ENCODE data around the gene HDAC4. TPM values are rescaled to one million over a fixed set of nuclear protein-coding genes. Genes with fewer than 3 reads are reported as not detected.

The HDAC4 gene
- total and polyA plus RNA-seq, 2 experiments from 2014 or later, result 8.1 to 41.8 TPM

DNA sequence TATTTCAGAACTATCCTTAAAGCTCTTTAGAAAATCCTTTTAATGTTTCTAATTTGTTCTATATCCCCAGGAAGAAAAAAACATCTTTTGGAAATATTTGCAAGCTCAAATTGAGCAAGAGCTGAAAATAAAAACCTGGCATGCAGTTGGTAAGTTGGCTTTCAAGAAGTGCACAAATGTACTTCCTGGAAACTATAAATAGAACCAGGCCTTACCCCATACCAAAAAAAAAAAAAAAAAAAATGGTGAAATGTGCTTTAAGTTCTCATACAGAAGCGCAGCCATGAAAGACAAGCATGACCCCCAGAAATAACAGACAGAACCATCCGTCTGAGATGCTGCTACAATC is 178.5 kb downstream of the HDAC4 start:
- Mint-ChIP-seq H3K9me3 (no peaks in the 10 kb centered on the region), H3K4me1 (peaks cover 61% of the 10 kb centered on the region), H3K4me3 (no peak overlapping the region), H3K27me3 (ENCODE audit: insufficient read depth, low read depth, poor library complexity) (peaks cover 6% of the 10 kb centered on the region), H3K36me3 (ENCODE audit: low read depth) (no peaks in the 10 kb centered on the region; the same call in 2 of the 3 replicates), H3K27ac (no peak overlapping the region)
- Histone ChIP-seq H3K27ac (ENCODE audit: low read depth) (peak overlapping the region; percentile 34; the same call in 1 of the 2 replicates), H3K4me3 (no peak overlapping the region), H3K4me2 (no peak overlapping the region), H3K4me1 (ENCODE audit: insufficient read depth) (peaks cover 31% of the 10 kb centered on the region), H3K79me2 (replicated peaks; ENCODE audit: insufficient read depth) (peaks cover 92% of the 10 kb centered on the region), H3F3A (replicated peaks; ENCODE audit: low read depth) (no peaks in the 10 kb centered on the region), H3K9me2 (ENCODE audit: insufficient read depth) (no peaks in the 10 kb centered on the region), H2AFZ (no peak overlapping the region), H4K20me1 (replicated peaks; ENCODE audit: insufficient read depth) (peaks cover 33% of the 10 kb centered on the region), H3K36me3 (ENCODE audit: insufficient read depth) (no peaks in the 10 kb centered on the region), H3K27me3 (ENCODE audit: insufficient read depth) (no peaks in the 10 kb centered on the region)
- no peak for ATAC-seq
- TF ChIP-seq ZNF331 (CRISPR knock-in tag; IDR thresholded peaks at IDR 0.05; ENCODE audit: low read depth) (no peak), CREB1 (CRISPR knock-in tag; IDR thresholded peaks at IDR 0.05; ENCODE audit: low read depth) (no peak), JUNB (IDR thresholded peaks at IDR 0.05; ENCODE audit: unreplicated experiment) (no peak), EZH2 (IDR thresholded peaks at IDR 0.05; ENCODE audit: low read depth, unreplicated experiment) (no peak), STAT1 (IDR thresholded peaks at IDR 0.05; ENCODE audit: unreplicated experiment) (no peak), POLR2AphosphoS5 (IDR thresholded peaks at IDR 0.05; ENCODE audit: low read depth) (no peak), EZH2phosphoT487 (IDR thresholded peaks at IDR 0.05; ENCODE audit: unreplicated experiment) (no peak), ZNF114 (CRISPR knock-in tag; IDR thresholded peaks at IDR 0.05) (no peak), NANOG (IDR thresholded peaks at IDR 0.05; ENCODE audit: borderline replicate concordance) (no peak)
- TF ChIP-seq, protein P1, sequence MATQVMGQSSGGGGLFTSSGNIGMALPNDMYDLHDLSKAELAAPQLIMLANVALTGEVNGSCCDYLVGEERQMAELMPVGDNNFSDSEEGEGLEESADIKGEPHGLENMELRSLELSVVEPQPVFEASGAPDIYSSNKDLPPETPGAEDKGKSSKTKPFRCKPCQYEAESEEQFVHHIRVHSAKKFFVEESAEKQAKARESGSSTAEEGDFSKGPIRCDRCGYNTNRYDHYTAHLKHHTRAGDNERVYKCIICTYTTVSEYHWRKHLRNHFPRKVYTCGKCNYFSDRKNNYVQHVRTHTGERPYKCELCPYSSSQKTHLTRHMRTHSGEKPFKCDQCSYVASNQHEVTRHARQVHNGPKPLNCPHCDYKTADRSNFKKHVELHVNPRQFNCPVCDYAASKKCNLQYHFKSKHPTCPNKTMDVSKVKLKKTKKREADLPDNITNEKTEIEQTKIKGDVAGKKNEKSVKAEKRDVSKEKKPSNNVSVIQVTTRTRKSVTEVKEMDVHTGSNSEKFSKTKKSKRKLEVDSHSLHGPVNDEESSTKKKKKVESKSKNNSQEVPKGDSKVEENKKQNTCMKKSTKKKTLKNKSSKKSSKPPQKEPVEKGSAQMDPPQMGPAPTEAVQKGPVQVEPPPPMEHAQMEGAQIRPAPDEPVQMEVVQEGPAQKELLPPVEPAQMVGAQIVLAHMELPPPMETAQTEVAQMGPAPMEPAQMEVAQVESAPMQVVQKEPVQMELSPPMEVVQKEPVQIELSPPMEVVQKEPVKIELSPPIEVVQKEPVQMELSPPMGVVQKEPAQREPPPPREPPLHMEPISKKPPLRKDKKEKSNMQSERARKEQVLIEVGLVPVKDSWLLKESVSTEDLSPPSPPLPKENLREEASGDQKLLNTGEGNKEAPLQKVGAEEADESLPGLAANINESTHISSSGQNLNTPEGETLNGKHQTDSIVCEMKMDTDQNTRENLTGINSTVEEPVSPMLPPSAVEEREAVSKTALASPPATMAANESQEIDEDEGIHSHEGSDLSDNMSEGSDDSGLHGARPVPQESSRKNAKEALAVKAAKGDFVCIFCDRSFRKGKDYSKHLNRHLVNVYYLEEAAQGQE (IDR thresholded peaks at IDR 0.05; ENCODE audit: unreplicated experiment), result no peak
- TF ChIP-seq, protein P2, sequence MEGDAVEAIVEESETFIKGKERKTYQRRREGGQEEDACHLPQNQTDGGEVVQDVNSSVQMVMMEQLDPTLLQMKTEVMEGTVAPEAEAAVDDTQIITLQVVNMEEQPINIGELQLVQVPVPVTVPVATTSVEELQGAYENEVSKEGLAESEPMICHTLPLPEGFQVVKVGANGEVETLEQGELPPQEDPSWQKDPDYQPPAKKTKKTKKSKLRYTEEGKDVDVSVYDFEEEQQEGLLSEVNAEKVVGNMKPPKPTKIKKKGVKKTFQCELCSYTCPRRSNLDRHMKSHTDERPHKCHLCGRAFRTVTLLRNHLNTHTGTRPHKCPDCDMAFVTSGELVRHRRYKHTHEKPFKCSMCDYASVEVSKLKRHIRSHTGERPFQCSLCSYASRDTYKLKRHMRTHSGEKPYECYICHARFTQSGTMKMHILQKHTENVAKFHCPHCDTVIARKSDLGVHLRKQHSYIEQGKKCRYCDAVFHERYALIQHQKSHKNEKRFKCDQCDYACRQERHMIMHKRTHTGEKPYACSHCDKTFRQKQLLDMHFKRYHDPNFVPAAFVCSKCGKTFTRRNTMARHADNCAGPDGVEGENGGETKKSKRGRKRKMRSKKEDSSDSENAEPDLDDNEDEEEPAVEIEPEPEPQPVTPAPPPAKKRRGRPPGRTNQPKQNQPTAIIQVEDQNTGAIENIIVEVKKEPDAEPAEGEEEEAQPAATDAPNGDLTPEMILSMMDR (conservative IDR thresholded peaks at IDR 0.05; ENCODE audit: low read depth in 2 of 2), result no peak
- TF ChIP-seq, protein P3, sequence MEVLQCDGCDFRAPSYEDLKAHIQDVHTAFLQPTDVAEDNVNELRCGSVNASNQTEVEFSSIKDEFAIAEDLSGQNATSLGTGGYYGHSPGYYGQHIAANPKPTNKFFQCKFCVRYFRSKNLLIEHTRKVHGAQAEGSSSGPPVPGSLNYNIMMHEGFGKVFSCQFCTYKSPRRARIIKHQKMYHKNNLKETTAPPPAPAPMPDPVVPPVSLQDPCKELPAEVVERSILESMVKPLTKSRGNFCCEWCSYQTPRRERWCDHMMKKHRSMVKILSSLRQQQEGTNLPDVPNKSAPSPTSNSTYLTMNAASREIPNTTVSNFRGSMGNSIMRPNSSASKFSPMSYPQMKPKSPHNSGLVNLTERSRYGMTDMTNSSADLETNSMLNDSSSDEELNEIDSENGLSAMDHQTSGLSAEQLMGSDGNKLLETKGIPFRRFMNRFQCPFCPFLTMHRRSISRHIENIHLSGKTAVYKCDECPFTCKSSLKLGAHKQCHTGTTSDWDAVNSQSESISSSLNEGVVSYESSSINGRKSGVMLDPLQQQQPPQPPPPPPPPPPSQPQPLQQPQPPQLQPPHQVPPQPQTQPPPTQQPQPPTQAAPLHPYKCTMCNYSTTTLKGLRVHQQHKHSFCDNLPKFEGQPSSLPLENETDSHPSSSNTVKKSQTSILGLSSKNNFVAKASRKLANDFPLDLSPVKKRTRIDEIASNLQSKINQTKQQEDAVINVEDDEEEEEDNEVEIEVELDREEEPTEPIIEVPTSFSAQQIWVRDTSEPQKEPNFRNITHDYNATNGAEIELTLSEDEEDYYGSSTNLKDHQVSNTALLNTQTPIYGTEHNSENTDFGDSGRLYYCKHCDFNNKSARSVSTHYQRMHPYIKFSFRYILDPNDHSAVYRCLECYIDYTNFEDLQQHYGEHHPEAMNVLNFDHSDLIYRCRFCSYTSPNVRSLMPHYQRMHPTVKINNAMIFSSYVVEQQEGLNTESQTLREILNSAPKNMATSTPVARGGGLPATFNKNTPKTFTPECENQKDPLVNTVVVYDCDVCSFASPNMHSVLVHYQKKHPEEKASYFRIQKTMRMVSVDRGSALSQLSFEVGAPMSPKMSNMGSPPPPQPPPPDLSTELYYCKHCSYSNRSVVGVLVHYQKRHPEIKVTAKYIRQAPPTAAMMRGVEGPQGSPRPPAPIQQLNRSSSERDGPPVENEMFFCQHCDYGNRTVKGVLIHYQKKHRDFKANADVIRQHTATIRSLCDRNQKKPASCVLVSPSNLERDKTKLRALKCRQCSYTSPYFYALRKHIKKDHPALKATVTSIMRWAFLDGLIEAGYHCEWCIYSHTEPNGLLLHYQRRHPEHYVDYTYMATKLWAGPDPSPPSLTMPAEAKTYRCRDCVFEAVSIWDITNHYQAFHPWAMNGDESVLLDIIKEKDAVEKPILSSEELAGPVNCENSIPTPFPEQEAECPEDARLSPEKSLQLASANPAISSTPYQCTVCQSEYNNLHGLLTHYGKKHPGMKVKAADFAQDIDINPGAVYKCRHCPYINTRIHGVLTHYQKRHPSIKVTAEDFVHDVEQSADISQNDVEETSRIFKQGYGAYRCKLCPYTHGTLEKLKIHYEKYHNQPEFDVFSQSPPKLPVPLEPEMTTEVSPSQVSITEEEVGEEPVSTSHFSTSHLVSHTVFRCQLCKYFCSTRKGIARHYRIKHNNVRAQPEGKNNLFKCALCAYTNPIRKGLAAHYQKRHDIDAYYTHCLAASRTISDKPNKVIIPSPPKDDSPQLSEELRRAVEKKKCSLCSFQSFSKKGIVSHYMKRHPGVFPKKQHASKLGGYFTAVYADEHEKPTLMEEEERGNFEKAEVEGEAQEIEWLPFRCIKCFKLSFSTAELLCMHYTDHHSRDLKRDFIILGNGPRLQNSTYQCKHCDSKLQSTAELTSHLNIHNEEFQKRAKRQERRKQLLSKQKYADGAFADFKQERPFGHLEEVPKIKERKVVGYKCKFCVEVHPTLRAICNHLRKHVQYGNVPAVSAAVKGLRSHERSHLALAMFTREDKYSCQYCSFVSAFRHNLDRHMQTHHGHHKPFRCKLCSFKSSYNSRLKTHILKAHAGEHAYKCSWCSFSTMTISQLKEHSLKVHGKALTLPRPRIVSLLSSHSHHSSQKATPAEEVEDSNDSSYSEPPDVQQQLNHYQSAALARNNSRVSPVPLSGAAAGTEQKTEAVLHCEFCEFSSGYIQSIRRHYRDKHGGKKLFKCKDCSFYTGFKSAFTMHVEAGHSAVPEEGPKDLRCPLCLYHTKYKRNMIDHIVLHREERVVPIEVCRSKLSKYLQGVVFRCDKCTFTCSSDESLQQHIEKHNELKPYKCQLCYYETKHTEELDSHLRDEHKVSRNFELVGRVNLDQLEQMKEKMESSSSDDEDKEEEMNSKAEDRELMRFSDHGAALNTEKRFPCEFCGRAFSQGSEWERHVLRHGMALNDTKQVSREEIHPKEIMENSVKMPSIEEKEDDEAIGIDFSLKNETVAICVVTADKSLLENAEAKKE (CRISPR knock-in tag; IDR thresholded peaks at IDR 0.05), result no peak
- TF ChIP-seq, protein P4, sequence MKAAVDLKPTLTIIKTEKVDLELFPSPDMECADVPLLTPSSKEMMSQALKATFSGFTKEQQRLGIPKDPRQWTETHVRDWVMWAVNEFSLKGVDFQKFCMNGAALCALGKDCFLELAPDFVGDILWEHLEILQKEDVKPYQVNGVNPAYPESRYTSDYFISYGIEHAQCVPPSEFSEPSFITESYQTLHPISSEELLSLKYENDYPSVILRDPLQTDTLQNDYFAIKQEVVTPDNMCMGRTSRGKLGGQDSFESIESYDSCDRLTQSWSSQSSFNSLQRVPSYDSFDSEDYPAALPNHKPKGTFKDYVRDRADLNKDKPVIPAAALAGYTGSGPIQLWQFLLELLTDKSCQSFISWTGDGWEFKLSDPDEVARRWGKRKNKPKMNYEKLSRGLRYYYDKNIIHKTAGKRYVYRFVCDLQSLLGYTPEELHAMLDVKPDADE (IDR thresholded peaks at IDR 0.05), result no peak
- DNase-seq (ENCODE audit: low spot score), result no peak

Data from GM23338 (cell line).